GM18517 (cell line): ENCODE results near the gene SPAG6.
A peak's percentile ranks its signal among the peaks of the same experiment; 100 is the strongest.

Source experiments
- ATAC-seq: cut with Tn5 transposase; IDR thresholded peaks from one replicate; pipeline ENCODE4 v1.9.1; 2021; ENCODE audit warnings: mild to moderate bottlenecking, moderate library complexity; ENCODE audit not compliant: unreplicated experiment

The SPAG6 gene

DNA sequence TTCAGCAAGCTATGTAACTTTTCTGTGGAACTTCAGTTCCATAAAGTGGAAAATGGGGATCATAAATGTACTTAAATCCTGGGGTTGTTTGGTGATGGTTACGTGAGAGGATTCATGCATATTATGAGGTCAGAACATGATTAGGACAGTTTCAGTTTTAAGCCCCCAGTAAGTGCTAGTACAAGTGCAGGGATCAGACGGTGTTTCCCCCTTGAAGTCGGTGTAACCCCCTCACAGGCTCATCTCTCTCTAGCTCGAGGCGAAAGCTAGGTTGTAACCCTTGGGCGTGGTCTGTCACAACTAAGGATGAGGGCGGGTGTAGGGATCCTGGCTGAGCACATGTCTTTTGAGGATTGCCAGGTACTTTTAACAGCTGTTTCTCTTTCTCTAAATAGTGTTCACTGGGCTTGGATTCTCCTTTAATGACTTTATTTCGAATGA lies 84.7 kb downstream of the SPAG6 start:
- ATAC-seq: no peak

GRCh38 chr10:22433875-22434274 lies 88.6 kb downstream of the SPAG6 start:
- no peak for ATAC-seq

DNA sequence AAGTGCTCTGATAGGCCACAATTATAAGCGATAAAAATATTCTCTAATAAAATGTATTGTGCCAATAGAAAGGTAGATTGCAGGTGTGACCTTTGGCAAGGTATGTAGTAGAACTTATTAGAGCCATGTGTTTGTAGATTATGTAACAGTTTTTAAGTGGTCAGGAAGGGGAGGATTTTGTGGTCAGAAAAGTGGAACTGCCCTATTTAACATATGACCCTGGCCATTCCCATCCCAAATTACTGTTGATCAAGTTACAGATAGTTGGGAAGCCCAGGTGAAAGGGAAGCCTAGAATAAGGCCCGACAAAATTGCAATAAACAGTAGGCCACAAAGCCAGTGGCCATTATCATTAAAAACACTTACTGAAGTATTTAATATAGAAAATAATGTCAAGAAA lies 89.2 kb downstream of the SPAG6 start:
- ATAC-seq: no peak

DNA sequence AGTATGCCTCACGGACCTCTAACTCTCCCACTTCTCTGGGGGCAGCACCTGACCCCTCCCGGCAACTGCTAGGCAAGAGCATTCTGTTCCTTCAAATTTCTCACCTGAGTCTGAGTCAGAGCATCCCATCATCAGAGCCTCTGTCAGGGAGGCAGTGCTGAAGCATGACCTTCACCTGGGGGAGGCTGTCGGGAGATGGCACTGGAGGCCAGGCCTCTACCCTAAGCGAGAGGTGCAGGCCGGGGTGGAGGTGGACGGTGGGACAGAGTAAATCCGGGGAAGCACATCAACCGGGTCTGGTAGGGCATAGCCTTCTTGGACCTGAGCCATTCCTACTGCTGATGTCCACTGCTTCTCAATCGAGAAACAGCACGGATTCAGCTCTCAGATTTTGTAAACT lies 90.4 kb downstream of the SPAG6 start:
- no peak for ATAC-seq

- ATAC-seq: peak; percentile 51
These were observed 91.2 kb downstream of the SPAG6 start for GRCh38 chr10:22436526-22436892.

- ATAC-seq: peak; percentile 76
These were observed 91.8 kb downstream of the SPAG6 start for GRCh38 chr10:22436893-22437619.

GRCh38 chr10:22437620-22438588 lies 92.6 kb downstream of the SPAG6 start:
- ATAC-seq: peak; percentile 17

- no peak for ATAC-seq
These were observed 93.4 kb downstream of the SPAG6 start for GRCh38 chr10:22438711-22439110.

DNA sequence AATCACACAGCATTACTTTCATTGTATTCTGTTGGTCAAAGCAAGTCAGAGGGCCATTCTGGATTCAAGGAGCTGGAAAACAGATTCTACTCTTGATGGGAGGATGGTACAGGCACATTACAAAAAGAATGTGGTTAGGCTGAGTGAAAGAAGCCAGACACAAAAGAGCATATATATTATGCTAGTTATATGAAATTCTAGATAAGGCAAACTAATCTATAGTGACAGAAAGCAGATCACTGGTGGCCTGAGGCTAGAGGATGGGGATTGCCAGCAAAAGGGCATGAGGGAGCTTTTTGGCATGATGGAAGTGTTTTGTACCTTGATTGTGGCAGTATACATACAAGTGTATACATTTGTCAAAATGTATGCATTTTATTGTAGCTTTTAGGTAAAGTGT lies 96.8 kb downstream of the SPAG6 start:
- ATAC-seq: no peak

DNA sequence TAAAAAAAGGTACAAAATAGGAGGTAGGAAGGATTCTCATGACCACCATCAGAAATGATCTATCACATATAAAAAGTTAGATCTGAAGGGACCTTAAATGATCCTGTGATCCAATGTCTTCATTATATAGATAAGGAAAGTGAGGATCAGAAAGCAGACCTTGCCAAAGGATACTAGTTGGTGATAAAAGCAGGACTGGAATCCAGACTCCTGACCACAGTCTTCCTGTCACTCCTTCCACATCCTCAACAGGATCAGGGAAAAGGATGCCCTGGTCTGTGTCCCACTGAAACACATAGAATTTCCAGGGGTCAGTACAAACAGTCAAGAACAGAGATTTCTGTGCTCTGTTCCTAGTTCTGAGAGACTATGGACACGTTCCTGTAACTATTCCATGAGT lies 97.2 kb downstream of the SPAG6 start:
- ATAC-seq: no peak

DNA sequence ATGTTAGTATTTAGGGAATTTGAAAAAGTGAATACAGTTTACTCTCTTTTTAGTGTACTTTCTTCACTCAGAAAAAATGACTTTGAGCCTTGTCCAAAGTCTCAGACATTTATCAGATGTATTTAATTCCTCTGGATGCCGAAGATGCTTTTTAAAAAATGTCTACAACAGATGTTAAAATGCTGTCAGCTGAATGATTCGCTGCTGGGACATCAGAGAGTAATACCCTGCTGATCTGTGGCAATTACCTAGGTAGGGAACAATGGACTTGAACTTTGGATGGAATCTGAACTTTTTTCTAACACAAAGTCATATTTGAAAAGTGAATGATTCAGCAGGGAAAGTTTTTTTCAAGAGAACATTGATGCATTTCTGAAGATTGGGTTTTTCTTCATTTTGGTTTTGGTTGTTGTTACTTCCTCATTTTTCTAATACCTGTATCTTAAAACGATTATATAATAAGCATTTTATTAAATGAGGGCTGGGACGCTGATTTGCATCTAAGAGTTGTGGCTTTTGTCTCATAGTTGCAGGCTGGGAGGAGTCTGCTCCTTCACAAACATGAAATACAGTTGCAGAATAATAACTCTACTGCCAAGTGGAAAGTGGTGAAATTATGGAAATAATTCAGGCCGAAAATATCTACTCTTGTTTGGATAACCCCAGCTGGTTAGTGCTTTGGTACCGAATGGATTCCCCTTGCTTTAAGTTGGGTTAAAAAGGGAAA lies 98.0 kb downstream of the SPAG6 start:
- no peak for ATAC-seq

DNA sequence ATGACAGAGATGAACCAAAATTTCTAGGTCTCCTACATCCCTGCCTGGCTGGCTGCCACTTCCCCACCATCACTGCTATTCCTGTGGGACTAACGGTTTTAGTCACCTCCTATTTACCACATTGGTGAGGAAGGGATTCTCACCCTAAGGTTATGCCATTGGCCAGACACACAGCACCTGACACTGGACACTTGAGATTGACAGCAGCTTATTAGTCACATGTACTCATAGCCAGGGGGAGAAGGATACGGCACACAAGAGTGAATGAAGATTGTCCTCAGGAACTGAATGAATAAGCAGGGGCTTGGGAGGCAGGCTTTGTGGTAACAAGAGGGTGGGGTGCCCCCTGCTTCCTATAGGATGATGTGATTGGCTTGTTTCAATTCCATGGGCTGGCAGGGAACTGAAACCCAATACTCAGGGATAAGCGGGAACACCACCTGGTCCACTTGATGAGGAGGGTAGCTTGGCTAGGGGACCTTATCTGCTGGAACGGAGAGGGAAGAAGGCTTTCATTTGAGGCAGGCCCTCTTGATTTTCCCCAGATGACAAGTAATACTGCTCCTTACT lies 99.0 kb downstream of the SPAG6 start:
- ATAC-seq: no peak

GRCh38 chr10:22445495-22445894 lies 100.2 kb downstream of the SPAG6 start:
- no peak for ATAC-seq

- no peak for ATAC-seq
These were observed 101.8 kb downstream of the SPAG6 start for GRCh38 chr10:22447068-22447467.

GRCh38 chr10:22451346-22451745 lies 106.0 kb downstream of the SPAG6 start:
- no peak for ATAC-seq

DNA sequence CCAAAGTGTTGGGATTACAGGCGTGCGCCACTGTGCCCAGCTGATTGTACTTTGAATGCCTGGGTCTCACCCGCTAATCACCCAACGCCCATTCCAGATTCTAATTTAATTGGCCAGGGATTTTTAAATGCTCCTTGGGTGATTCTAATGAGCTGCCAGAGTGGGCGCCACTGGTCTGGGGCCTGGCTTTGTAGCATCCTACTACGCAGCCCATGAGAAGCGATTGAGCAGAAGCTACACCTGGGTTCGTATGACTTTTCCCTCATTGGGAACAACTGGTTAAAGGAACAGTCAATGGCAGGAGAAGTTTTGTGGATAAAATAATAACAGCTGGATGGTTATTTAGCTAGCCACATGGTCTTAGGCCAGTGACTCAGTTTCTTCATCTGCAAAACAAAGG lies 108.0 kb downstream of the SPAG6 start:
- no peak for ATAC-seq

DNA sequence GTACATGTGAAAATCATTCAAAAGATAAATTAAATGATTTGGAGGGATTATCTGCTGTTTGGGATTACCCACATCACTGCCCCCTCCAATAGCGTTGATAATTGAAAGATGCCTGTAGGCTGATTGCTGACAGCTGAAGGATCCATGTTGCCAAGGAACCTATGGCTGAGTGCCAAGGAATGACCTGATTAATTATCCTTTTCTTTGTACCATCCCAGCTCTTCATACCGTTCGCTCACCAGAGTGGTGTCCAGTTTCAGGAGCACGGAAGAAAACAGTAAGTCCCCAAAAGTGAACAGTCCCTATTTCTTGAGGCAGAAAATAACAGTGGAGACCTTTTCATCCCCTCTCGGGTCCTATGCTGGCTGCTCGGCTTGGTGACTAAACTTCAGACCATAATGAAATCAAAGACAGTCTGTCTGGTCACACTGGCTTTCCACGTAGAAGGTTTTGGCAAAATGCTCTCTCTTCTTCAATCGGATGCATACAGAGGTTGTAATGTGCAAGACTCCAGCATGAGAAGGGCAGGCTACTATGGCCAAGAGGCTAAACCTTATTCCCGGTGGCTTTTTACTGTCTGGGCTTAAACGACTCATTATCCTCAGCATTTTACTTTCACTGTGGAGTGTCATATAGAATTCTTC lies 108.8 kb downstream of the SPAG6 start:
- no peak for ATAC-seq

- peak; percentile 22 for ATAC-seq
These were observed 109.3 kb downstream of the SPAG6 start for GRCh38 chr10:22454634-22455033.

DNA sequence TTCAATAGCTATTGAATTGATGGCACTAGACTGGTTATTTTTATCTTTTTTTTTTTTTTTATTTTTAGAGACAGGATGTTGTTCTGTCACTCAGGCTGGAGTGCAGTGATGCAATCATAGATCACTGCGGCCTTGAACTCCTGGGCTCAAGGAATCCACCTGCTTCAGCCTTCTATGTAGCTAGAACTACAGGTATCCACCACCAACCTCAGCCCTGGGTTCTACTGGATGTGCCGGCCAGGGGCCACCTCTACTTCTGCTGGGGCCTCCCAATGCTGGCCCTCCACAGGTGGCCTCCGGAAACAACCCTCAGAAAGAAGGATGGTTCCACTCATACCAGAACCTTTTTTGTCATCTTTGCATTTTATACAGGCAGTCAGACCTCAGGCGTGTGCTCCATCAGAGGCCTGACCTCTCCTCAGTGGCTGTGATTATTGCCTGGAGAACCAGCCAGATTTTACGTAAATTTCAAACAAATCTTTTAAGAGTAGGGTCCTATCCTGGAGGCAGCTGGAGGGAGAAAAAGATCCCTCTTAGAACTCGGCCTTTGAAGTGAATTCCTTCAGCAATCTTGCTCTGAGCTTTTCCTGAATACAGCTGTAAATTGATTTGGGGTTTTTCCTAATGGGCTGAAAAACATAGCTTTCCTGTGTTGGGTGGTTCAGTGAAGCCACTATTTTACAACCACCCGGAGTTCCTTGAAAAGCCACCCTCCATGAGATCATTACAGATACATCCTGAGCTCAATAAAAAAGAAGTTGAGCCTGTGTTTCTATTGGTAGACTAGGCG lies 110.0 kb downstream of the SPAG6 start:
- ATAC-seq: peak; percentile 70

DNA sequence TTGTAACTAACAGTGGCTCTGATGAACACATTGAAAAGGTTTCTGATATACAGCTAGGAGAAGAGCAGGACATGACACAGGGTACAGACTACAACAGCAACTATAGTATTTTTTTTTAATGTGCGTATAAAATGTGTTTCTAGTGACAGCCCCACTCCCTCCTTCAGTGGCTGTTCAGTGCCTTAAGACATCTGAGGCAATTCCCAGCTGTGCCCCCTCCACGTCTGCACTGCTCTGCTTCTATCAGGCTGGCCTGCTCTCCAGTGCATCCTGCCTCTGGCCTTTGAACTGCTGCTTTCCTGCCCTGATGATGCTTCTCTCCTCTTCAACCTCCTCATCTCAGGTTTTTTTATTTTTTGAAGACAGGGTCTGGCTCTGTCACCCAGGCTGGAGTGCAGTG lies 111.2 kb downstream of the SPAG6 start:
- no peak for ATAC-seq
